HG02623 (cell line): ENCODE data around the gene KISS1.

Experiments
- ATAC-seq: cut with Tn5 transposase; IDR thresholded peaks from one replicate; pipeline ENCODE4 v1.9.1; 2021; ENCODE audit warnings: moderate library complexity; ENCODE audit not compliant: unreplicated experiment

KISS1 gene

GRCh38 chr1:204142032-204142974 lies 54.0 kb downstream of the KISS1 start:
- no peak for ATAC-seq

GRCh38 chr1:204141131-204141530 lies 55.2 kb downstream of the KISS1 start:
- no peak for ATAC-seq
